Spleen (tissue), 11 donors: ENCODE data around the gene MPC2. TPM values are rescaled to one million over a fixed set of nuclear protein-coding genes. Genes with fewer than 3 reads are reported as not detected.

Experiments
- DNase-seq: peaks from one replicate; pipeline ENCODE4 v3.0.0-alpha.2; 2020
- H3K27ac ChIP-seq, 8 donors: fragments of 200-600 bp; sonication (generic) in 7 of 8; 1 replicate in 4 of 8; 2 replicates in 4 of 8; pipeline versions ENCODE4 v1.5.0 to v1.8.0; 2016 to 2021; ENCODE audit warnings: inconsistent platforms in 4 of 8, mild to moderate bottlenecking in 4 of 8, moderate library complexity in 1 of 8
- H3K27me3 ChIP-seq, 7 donors: fragments of 200-600 bp; sonication (generic) in 6 of 7; replicated peaks in 1 of 7; 1 replicate in 4 of 7; 2 replicates in 3 of 7; pipeline versions ENCODE4 v1.5.0 to v1.8.0; 2016 to 2021; ENCODE audit warnings: inconsistent platforms in 3 of 7, mild to moderate bottlenecking in 1 of 7
- H3K36me3 ChIP-seq, 6 donors: fragments of 200-600 bp; sonication (generic) in 5 of 6; 1 replicate in 4 of 6; 2 replicates in 2 of 6; pipeline versions ENCODE4 v1.5.0 to v1.8.0; 2016 to 2021; ENCODE audit warnings: inconsistent platforms in 2 of 6
- H3K4me1 ChIP-seq, 6 donors: fragments of 200-600 bp; sonication (generic) in 5 of 6; 1 replicate in 3 of 6; 2 replicates in 3 of 6; pipeline versions ENCODE4 v1.5.0 to v1.8.0; 2016 to 2021; ENCODE audit warnings: inconsistent platforms in 3 of 6
- H3K4me3 ChIP-seq, 8 donors: fragments of 200-600 bp; sonication (generic) in 7 of 8; 1 replicate in 4 of 8; 2 replicates in 4 of 8; pipeline versions ENCODE4 v1.5.0 to v1.8.0; 2016 to 2021; ENCODE audit warnings: inconsistent platforms in 4 of 8, mild to moderate bottlenecking in 4 of 8, moderate library complexity in 2 of 8
- H3K9me3 ChIP-seq, 8 donors: fragments of 200-600 bp; sonication (generic) in 7 of 8; 1 replicate in 4 of 8; 2 replicates in 4 of 8; pipeline versions ENCODE4 v1.5.0 to v1.8.0; 2016 to 2021; ENCODE audit warnings: inconsistent platforms in 4 of 8
- CTCF ChIP-seq, 11 experiments: fragments of 200-600 bp in 7 of 11; fragments of 450-650 bp in 4 of 11; sonication (generic) in 4 of 11; IDR thresholded peaks in 8 of 11; conservative IDR thresholded peaks in 3 of 11; 1 replicate in 7 of 11; 2 replicates in 4 of 11; pipeline versions ENCODE4 v1.4.0 to v1.8.0; 2016 to 2021; ENCODE audit warnings: antibody characterized with exemption in 11 of 11, inconsistent platforms in 4 of 11, mild to moderate bottlenecking in 1 of 11
- POLR2A ChIP-seq, 3 donors: fragments of 450-650 bp; IDR thresholded peaks; one replicate each; pipeline ENCODE4 v1.5.1; 2017; ENCODE audit warnings: antibody characterized with exemption in 3 of 3, mild to moderate bottlenecking in 1 of 3
- POLR2AphosphoS5 ChIP-seq, 3 donors: sonication (generic); formaldehyde crosslinking; IDR thresholded peaks; one replicate each; pipeline ENCODE4 v1.5.1; 2017; ENCODE audit warnings: antibody characterized with exemption in 3 of 3
- WGBS, 5 donors: extraction: QIAGEN DNeasy Blood & Tissue Kit in 3 of 5; methylation state at CpG; one replicate each; pipeline versions ENCODE4 v1.1.5 to v1.1.7; 2013 to 2018; 5-methylcytosine and 5-hydroxymethylcytosine counted together
- intact Hi-C: fragments of 100-400 bp; cut with DNase I; formaldehyde crosslinking; loops from one replicate; pipeline ENCODE4 v1.15.0; 2023; ENCODE audit warnings: low total_unique reads
- polyA plus RNA-seq, 3 donors: library from polyadenylated mRNA; stranded (reverse); fragments of 200-250 nt; gene quantifications; one replicate each; pipeline ENCODE4 v1.2.1, GENCODE V29; 2013
- total RNA-seq, 7 donors: library from RNA; depleted of rRNA in 3 of 7; stranded (reverse); fragments of >200 nt in 3 of 7; fragmentation: NEBNext Ultra II Directional in 4 of 7; extraction: Animal tissue kit (Norgen Biotek cat#: 25700) in 4 of 7; gene quantifications; one replicate each; pipeline versions ENCODE4 v1.1.0 to v1.2.1, GENCODE V29; 2016 to 2021
- donor health status: healthy with polysubstance abuse.
- donor health status: DM: no; HTN: no; CAD: no; lungs with moderate emphysema.
- donor health status: DM: no; HTN: no; CAD: no.
- donor health status: Bipolar disorder and iron deficiency.
- donor health status: healthy.
- donor health status: DM: no; HTN: no; CAD: no.
- donor health status: DM: yes; HTN: yes; CAD: no.

MPC2 gene
- total and polyA plus RNA-seq, 10 donors = 23.0 to 47.4 (median 30.2) TPM

- WGBS, 5 donors = 67 to 93% (median 90%) methylated on average over 2 of the region's 2 CpGs
- H3K9me3 ChIP-seq = peaks cover 2 to 19% (median 12%) of the 10 kb centered on the region in 8 donors
- no peak for DNase-seq
- H3K27ac ChIP-seq = no peak overlapping the region
- no peak overlapping the region for H3K4me3 ChIP-seq
- no peak for TF ChIP-seq CTCF (IDR thresholded peaks at IDR 0.05 in 8 of 11, conservative IDR thresholded peaks at IDR 0.05 in 3 of 11)
- TF ChIP-seq POLR2AphosphoS5 (IDR thresholded peaks at IDR 0.05) = no peak
- TF ChIP-seq POLR2A (IDR thresholded peaks at IDR 0.05) = no peak
- no peaks in the 10 kb centered on the region for H3K27me3 ChIP-seq
- H3K36me3 ChIP-seq = peaks cover 0 to 19% (median 0%) of the 10 kb centered on the region in 6 donors
- intact Hi-C loops = no loop called here
- peaks cover 0 to 13% (median 0%) of the 10 kb centered on the region in 6 donors for H3K4me1 ChIP-seq
These were observed 26.3 kb downstream of the MPC2 start for GRCh38 chr1:167910530-167910929.

DNA sequence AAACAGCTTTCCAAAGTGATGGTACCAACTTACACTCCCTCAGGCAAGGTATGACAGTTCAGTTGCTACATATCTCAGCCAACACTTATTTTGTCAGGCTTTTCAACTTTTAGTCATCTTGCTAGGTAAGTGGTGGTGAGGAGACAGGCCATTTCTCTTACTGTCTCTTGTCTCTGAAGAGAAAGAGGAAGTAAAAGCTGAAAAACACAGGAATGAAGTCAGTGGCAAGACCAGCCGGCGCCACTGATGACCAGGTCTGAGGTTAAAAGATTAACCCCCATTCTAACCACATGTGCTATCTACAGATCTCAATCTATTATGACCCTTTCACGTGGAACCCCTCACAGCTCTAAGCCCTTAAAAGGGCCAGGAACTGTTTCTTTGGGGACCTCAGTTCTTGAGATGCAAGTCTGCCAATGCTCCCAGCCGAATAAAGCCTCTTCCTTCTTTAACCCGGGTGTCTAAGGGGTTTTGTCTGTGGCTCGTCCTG is 27.1 kb downstream of the MPC2 start:
- Histone ChIP-seq H3K4me3 (no peak overlapping the region), H3K9me3 (peaks cover 2 to 19% (median 12%) of the 10 kb centered on the region in 8 donors), H3K4me1 (peaks cover 0 to 18% (median 2%) of the 10 kb centered on the region in 6 donors), H3K36me3 (peaks cover 0 to 12% (median 0%) of the 10 kb centered on the region in 6 donors), H3K27ac (no peak overlapping the region), H3K27me3 (no peaks in the 10 kb centered on the region)
- intact Hi-C loops = no loop called here
- WGBS, 5 donors = 69 to 79% (median 73%) methylated on average over 6 of the region's 6 CpGs
- TF ChIP-seq POLR2AphosphoS5 (IDR thresholded peaks at IDR 0.05) = no peak
- TF ChIP-seq CTCF (IDR thresholded peaks at IDR 0.05 in 8 of 11, conservative IDR thresholded peaks at IDR 0.05 in 3 of 11) = no peak
- TF ChIP-seq POLR2A (IDR thresholded peaks at IDR 0.05) = no peak
- no peak for DNase-seq

DNA sequence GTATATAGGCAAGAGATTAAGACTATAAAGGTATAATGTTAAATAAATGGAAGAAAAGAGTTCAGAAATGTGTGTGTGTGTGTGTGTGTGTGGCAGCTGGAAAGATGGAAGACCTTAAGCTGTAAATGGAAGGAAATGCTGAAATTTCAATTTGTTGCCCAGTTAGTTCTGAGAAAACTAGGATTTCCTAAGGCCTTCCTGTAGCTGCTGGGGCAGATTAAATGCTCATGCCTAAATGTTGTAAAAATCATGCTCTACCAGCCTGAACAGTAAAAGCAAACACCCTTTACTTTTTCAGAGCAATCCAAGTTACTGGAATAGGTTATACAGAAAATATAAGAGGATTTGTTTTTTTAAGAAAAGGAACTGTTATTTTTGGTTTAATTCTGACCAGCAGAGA is 31.2 kb downstream of the MPC2 start:
- H3K4me3 ChIP-seq = no peak overlapping the region
- TF ChIP-seq POLR2A (IDR thresholded peaks at IDR 0.05) = no peak
- TF ChIP-seq CTCF (IDR thresholded peaks at IDR 0.05 in 8 of 11, conservative IDR thresholded peaks at IDR 0.05 in 3 of 11) = no peak
- H3K4me1 ChIP-seq = peaks cover 0 to 9% (median 2%) of the 10 kb centered on the region in 6 donors
- H3K27me3 ChIP-seq = no peaks in the 10 kb centered on the region
- no peak for DNase-seq
- intact Hi-C loops = no loop called here
- H3K36me3 ChIP-seq = no peaks in the 10 kb centered on the region
- H3K9me3 ChIP-seq = peaks cover 2 to 19% (median 12%) of the 10 kb centered on the region in 8 donors
- H3K27ac ChIP-seq = peak overlapping the region in 4 of 8 donors; percentile 21 to 53 (median 35)

GRCh38 chr1:167905182-167905581 is 31.7 kb downstream of the MPC2 start:
- Histone ChIP-seq H3K36me3 (no peaks in the 10 kb centered on the region), H3K27ac (peak overlapping the region in 4 of 8 donors; percentile 21 to 53 (median 35)), H3K4me3 (no peak overlapping the region), H3K4me1 (peaks cover 0 to 9% (median 2%) of the 10 kb centered on the region in 6 donors), H3K9me3 (peaks cover 2 to 15% (median 12%) of the 10 kb centered on the region in 8 donors), H3K27me3 (no peaks in the 10 kb centered on the region)
- WGBS, 5 donors = 41 to 77% (median 63%) methylated on average over 3 of the region's 3 CpGs
- intact Hi-C loops = no loop called here
- TF ChIP-seq CTCF (IDR thresholded peaks at IDR 0.05 in 8 of 11, conservative IDR thresholded peaks at IDR 0.05 in 3 of 11) (no peak), POLR2AphosphoS5 (IDR thresholded peaks at IDR 0.05) (no peak), POLR2A (IDR thresholded peaks at IDR 0.05) (no peak)
- DNase-seq = no peak
